Mesenchymal stem cell (in vitro differentiated cells and primary cell): ENCODE results near the gene ATG101.

ENCODE experiments used
- DNase-seq: peaks from one replicate; pipeline ENCODE4 v3.0.0-alpha.2; 2013
- H2AFZ ChIP-seq: one replicate; pipeline ENCODE4 v1.6.1; 2013; ENCODE audit warnings: low read depth, mild to moderate bottlenecking, control low read depth, inconsistent platforms, low read length, moderate library complexity
- H2AK5ac ChIP-seq: 2 replicates; pipeline ENCODE4 v1.6.1; 2013; ENCODE audit warnings: low read length, moderate library complexity, mild to moderate bottlenecking, inconsistent platforms; ENCODE audit not compliant: severe bottlenecking
- H2BK120ac ChIP-seq: one replicate; pipeline ENCODE4 v1.6.1; 2013; ENCODE audit warnings: low read depth, mild to moderate bottlenecking, inconsistent platforms, low read length, moderate library complexity
- H2BK12ac ChIP-seq, 2 experiments: one replicate each; pipeline ENCODE4 v1.6.1; 2013; ENCODE audit warnings: inconsistent platforms in 2 of 2, low read length in 2 of 2, mild to moderate bottlenecking in 2 of 2, moderate library complexity in 2 of 2, control low read depth in 1 of 2
- H2BK15ac ChIP-seq: one replicate; pipeline ENCODE4 v1.6.1; 2013; ENCODE audit warnings: mild to moderate bottlenecking, low read depth, inconsistent platforms; ENCODE audit not compliant: poor library complexity, severe bottlenecking
- H2BK5ac ChIP-seq: 2 replicates; pipeline ENCODE4 v1.6.1; 2013; ENCODE audit warnings: low read depth, mild to moderate bottlenecking, low read length, control low read depth, inconsistent platforms; ENCODE audit not compliant: poor library complexity, severe bottlenecking
- H3K14ac ChIP-seq, 2 experiments: one replicate each; pipeline ENCODE4 v1.6.1; 2013; ENCODE audit warnings: inconsistent platforms in 2 of 2, low read length in 2 of 2, control low read depth in 1 of 2, mild to moderate bottlenecking in 1 of 2, moderate library complexity in 1 of 2
- H3K18ac ChIP-seq, 2 experiments: one replicate each; pipeline ENCODE4 v1.6.1; 2013; ENCODE audit warnings: inconsistent platforms in 2 of 2, low read length in 2 of 2, control low read depth in 1 of 2, low read depth in 1 of 2, mild to moderate bottlenecking in 1 of 2
- H3K23ac ChIP-seq, 2 experiments: one replicate each; pipeline ENCODE4 v1.6.1; 2013; ENCODE audit warnings: inconsistent platforms in 2 of 2, low read length in 2 of 2, mild to moderate bottlenecking in 2 of 2, moderate library complexity in 2 of 2, control low read depth in 1 of 2
- H3K27ac ChIP-seq: 2 replicates; pipeline ENCODE4 v1.5.1; 2013; ENCODE audit warnings: mild to moderate bottlenecking, moderate library complexity, low read length, control low read depth, inconsistent platforms; ENCODE audit not compliant: poor library complexity, severe bottlenecking
- H3K27me3 ChIP-seq, 2 experiments: 2 replicates each; pipeline versions ENCODE4 v1.6.1 to v1.7.0; 2013; ENCODE audit warnings: low read length in 2 of 2, mild to moderate bottlenecking in 2 of 2, moderate library complexity in 2 of 2, control low read depth in 1 of 2, inconsistent platforms in 1 of 2; ENCODE audit not compliant: control insufficient read depth in 1 of 2, insufficient read depth in 1 of 2
- H3K36me3 ChIP-seq, 2 experiments: 2 replicates each; pipeline versions ENCODE4 v1.6.1 to v1.7.0; 2013; ENCODE audit warnings: low read length in 2 of 2, control low read depth in 1 of 2, inconsistent platforms in 1 of 2, low read depth in 1 of 2, mild to moderate bottlenecking in 1 of 2; ENCODE audit not compliant: insufficient read depth in 2 of 2, control insufficient read depth in 1 of 2
- H3K4ac ChIP-seq, 2 experiments: one replicate each; pipeline ENCODE4 v1.6.1; 2013; ENCODE audit warnings: inconsistent platforms in 2 of 2, low read length in 2 of 2, mild to moderate bottlenecking in 2 of 2, moderate library complexity in 2 of 2, control low read depth in 1 of 2, low read depth in 1 of 2
- H3K4me1 ChIP-seq: 2 replicates; pipeline ENCODE4 v1.6.1; 2013; ENCODE audit warnings: low read depth, low read length, control low read depth; ENCODE audit not compliant: control insufficient read depth, insufficient read depth
- H3K4me2 ChIP-seq: 2 replicates; pipeline ENCODE4 v1.6.1; 2013; ENCODE audit warnings: low read length, mild to moderate bottlenecking, inconsistent platforms; ENCODE audit not compliant: poor library complexity, severe bottlenecking
- H3K4me3 ChIP-seq, 2 experiments: 2 replicates each; pipeline versions ENCODE4 v1.5.1 to v1.7.0; 2013; ENCODE audit warnings: low read length in 2 of 2, mild to moderate bottlenecking in 2 of 2, control low read depth in 1 of 2, low read depth in 1 of 2; ENCODE audit not compliant: insufficient read depth in 1 of 2
- H3K79me1 ChIP-seq: replicated peaks from 2 replicates; pipeline ENCODE4 v1.6.1; 2013; ENCODE audit warnings: mild to moderate bottlenecking, control low read depth, low read length, inconsistent platforms; ENCODE audit not compliant: poor library complexity, severe bottlenecking
- H3K9ac ChIP-seq: 2 replicates; pipeline ENCODE4 v1.7.0; 2013; ENCODE audit warnings: mild to moderate bottlenecking, low read length, moderate library complexity
- H3K9me3 ChIP-seq: 2 replicates; pipeline ENCODE4 v1.7.0; 2013; ENCODE audit warnings: mild to moderate bottlenecking, low read length; ENCODE audit not compliant: control insufficient read depth
- H4K8ac ChIP-seq: one replicate; pipeline ENCODE4 v1.6.1; 2013; ENCODE audit warnings: inconsistent platforms, mild to moderate bottlenecking, low read length, moderate library complexity
- H4K91ac ChIP-seq: one replicate; pipeline ENCODE4 v1.6.1; 2013; ENCODE audit warnings: mild to moderate bottlenecking, low read length, inconsistent platforms
- WGBS: methylation state at CpG from one replicate; pipeline ENCODE4 v1.1.7; 2013; ENCODE audit warnings: mixed read lengths; 5-methylcytosine and 5-hydroxymethylcytosine counted together

Gene ATG101

GRCh38 chr12:52079576-52080402, 10.0 kb downstream of the ATG101 start, which contains the start of gene SMIM41:
TSS of gene SMIM41 (plus strand) at chr12:52079704. CDS start at chr12:52079780, 76 bp downstream.
- Histone ChIP-seq H3K9me3 (no peaks in the 10 kb centered on the region), H3K79me1 (peaks cover 48% of the 10 kb centered on the region)

GRCh38 chr12:52080403-52081251, 10.8 kb downstream of the ATG101 start:
- H2AK5ac ChIP-seq, result no peak overlapping the region
- no peak overlapping the region for H2AFZ ChIP-seq
- H3K9ac ChIP-seq, result no peak overlapping the region
- H3K4ac ChIP-seq, result peak overlapping the region; percentile 35 to 69
- H3K27me3 ChIP-seq, result peaks cover 0 to 9% of the 10 kb centered on the region in 2 experiments
- H2BK120ac ChIP-seq, result peak overlapping the region; percentile 24
- H3K4me2 ChIP-seq, result no peak overlapping the region
- peaks cover 22% of the 10 kb centered on the region for H3K4me1 ChIP-seq
- H4K8ac ChIP-seq, result peak overlapping the region; percentile 39
- peak overlapping the region in 1 of 2 experiments; percentile 37 for H2BK12ac ChIP-seq
- peaks cover 42% of the 10 kb centered on the region for H3K79me1 ChIP-seq
- peak overlapping the region; percentile 28 for H4K91ac ChIP-seq
- H3K36me3 ChIP-seq, result peaks cover 34 to 47% of the 10 kb centered on the region in 2 experiments
- H2BK5ac ChIP-seq, result no peak overlapping the region
- peak; percentile 47 for DNase-seq
- H3K18ac ChIP-seq, result peak overlapping the region; percentile 48 to 67
- no peaks in the 10 kb centered on the region for H3K9me3 ChIP-seq
- H3K27ac ChIP-seq, result no peak overlapping the region
- no peak overlapping the region for H3K23ac ChIP-seq
- no peak overlapping the region for H3K4me3 ChIP-seq
- H3K14ac ChIP-seq, result peak overlapping the region in 1 of 2 experiments; percentile 74
- WGBS, result 73% methylated on average over 9 of the region's 10 CpGs
- H2BK15ac ChIP-seq, result peak overlapping the region; percentile 45

More at GRCh38 chr12:52079576-52080402, 10.0 kb downstream of the ATG101 start, which contains the start of gene SMIM41:
- Histone ChIP-seq H3K9ac (no peak within 1 kb of the TSS), H2AK5ac (no peak within 1 kb of the TSS), H4K91ac (peak within 1 kb of the TSS; percentile 28), H2BK120ac (peak within 1 kb of the TSS; percentile 36), H2BK15ac (peak within 1 kb of the TSS; percentile 9), H3K4ac (peak within 1 kb of the TSS; percentile 36 to 69), H2AFZ (no peak within 1 kb of the TSS), H3K14ac (peak within 1 kb of the TSS in 1 of 2 experiments; percentile 74), H2BK12ac (peak within 1 kb of the TSS in 1 of 2 experiments; percentile 37), H3K4me1 (peaks cover 29% of the 10 kb centered on the region), H3K18ac (peak within 1 kb of the TSS; percentile 46 to 48), H2BK5ac (no peak within 1 kb of the TSS), H3K27me3 (peaks cover 0 to under 1% of the 10 kb centered on the region in 2 experiments), H3K4me3 (no peak within 1 kb of the TSS), H3K36me3 (peaks cover 42 to 55% of the 10 kb centered on the region in 2 experiments), H3K23ac (peak within 1 kb of the TSS in 1 of 2 experiments; percentile 43), H3K4me2 (no peak within 1 kb of the TSS), H3K27ac (no peak within 1 kb of the TSS), H4K8ac (peak within 1 kb of the TSS; percentile 35)
- WGBS, result 63% methylated on average over 59 of the region's 87 CpGs
- DNase-seq, result no peak

- Histone ChIP-seq H3K4me3 (no peak overlapping the region), H3K14ac (peak overlapping the region in 1 of 2 experiments; percentile 79), H3K9ac (peak overlapping the region; percentile 55), H2AFZ (no peak overlapping the region), H3K4me1 (peaks cover 22% of the 10 kb centered on the region), H2AK5ac (no peak overlapping the region), H4K91ac (peak overlapping the region; percentile 90), H2BK120ac (peak overlapping the region; percentile 65), H3K27me3 (peaks cover 0 to 16% of the 10 kb centered on the region in 2 experiments), H3K4ac (peak overlapping the region; percentile 24 to 25), H3K36me3 (peaks cover 29 to 42% of the 10 kb centered on the region in 2 experiments), H3K79me1 (peaks cover 38% of the 10 kb centered on the region), H2BK5ac (no peak overlapping the region), H3K18ac (peak overlapping the region; percentile 63 to 67), H3K4me2 (no peak overlapping the region), H3K27ac (no peak overlapping the region), H4K8ac (peak overlapping the region; percentile 50), H2BK15ac (peak overlapping the region; percentile 92), H2BK12ac (peak overlapping the region in 1 of 2 experiments; percentile 68), H3K23ac (no peak overlapping the region), H3K9me3 (no peaks in the 10 kb centered on the region)
- DNase-seq, result peak; percentile 40
- 50% methylated on average over 3 of the region's 9 CpGs for WGBS
Measured at GRCh38 chr12:52081263-52081733, 11.5 kb downstream of the ATG101 start.
